HG02943 (cell line): ENCODE measurements around the gene FRMD1.

ENCODE experiments used
- ATAC-seq: cut with Tn5 transposase; IDR thresholded peaks from one replicate; pipeline ENCODE4 v1.9.1; 2021; ENCODE audit warnings: mild to moderate bottlenecking, low read depth, moderate library complexity; ENCODE audit not compliant: unreplicated experiment

Gene FRMD1

DNA sequence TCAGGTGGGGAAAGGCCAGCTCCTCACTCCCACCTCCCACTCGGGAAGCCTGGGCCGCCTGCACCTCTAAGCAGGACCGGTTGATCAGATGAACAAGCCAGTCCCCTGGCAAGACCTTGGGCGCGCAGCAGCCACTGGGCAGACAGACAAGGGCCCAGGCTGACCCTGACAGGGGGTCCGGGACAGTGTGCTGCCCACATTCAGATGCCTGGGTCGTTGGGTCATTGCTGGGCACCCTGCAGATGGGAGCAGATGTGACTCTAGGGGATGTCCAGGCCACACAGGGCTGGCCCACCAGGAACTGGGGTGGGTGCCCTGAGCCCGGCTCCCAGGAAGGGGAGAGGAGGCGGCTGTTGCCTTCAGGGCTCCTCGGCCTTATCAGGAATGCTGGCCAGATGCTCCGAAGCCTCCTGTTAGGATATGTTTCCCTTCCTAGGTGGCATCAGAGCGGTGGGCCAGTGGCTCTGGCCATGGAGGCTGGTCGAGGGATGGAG, 17.3 kb upstream of the FRMD1 start:
- no peak for ATAC-seq

DNA sequence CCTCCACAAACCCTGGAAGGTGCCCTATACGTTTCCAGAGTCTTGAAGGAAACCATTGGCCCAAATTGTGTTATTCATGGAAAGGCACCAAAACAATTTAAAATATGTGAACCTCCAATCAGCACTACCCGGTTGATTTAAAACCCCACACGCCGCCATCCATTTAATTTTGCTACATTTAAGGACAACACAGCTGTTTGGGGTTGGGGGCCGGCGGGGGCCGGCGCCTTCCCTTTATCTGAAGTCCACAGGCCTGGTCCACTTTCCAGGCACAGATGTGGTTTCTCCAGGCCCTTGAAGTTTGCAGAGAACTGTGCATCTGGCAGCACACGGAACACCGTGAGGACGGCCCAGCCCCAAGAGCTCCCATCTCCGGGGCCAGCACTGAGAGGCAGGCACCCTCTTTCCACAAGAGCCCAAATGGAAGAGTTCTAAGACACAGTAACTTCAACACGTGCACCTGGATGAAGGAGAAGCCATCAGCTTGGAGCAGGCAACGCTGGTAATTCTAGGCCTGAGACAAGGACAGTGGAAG, 16.8 kb upstream of the FRMD1 start:
- ATAC-seq, result no peak

DNA sequence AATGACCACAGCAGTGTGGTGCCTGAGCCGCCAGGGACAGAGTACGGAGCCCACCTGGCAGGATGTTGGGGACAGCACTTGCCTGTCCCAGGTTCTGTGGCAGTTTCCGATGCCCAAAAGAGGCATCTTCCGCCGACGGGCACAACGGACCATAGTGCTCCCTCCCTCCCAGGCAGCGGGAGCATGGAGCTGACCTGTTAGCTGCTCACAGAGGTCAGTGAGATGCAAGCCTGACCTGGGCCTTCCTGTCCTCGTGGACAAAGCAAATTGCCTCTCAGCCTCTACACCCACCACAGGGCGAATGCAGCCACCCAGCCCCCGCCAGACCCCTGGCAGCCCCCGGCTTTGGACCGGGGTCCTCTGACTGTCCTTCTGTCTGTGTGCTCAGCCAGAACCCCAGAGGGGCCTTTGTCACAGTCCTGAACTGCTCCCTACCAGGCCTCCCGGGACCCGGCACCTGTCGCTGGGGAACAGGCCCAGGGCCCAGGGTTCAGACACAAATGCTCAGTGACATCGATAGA, 16.2 kb upstream of the FRMD1 start:
- no peak for ATAC-seq

DNA sequence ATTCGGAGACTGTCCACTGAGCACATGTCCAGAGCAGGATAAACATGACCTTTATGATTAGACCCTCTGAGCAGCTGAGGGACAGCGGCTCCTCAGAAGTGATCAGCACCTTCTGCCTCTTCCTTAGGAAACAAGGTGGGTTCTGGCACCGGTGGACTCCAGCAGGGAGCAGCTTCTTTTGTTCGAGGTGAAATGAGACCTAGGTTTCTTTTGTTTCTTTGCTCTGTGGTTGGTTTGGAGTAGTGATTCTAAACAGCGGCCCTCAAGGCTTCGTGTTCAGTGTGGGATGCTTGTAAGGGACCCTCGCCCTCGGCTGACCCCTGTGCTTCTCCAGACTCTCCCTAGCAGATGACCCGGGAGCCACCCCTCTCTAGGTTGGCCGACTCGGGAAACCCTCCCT, 14.6 kb upstream of the FRMD1 start:
- ATAC-seq, result no peak

DNA sequence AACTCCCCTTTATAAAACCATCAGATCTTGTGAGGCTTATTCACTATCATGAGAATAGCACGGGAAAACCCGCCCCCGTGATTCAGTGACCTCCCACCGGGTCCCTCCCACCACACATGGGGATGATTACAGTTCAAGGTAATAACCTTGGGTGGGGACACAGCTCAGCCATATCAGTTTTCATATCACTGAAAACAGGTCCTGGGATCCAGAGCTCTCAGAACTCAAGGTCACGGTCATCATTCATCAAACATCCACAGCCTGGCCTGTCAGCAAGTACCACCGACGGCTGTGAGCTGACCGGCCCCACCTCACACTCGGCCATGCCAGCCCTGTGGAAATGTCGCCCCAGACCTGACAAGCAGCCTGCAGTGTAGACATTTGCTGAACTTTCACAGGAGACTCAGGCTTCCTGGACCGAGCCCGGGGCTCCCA, 14.1 kb upstream of the FRMD1 start:
- ATAC-seq, result no peak

DNA sequence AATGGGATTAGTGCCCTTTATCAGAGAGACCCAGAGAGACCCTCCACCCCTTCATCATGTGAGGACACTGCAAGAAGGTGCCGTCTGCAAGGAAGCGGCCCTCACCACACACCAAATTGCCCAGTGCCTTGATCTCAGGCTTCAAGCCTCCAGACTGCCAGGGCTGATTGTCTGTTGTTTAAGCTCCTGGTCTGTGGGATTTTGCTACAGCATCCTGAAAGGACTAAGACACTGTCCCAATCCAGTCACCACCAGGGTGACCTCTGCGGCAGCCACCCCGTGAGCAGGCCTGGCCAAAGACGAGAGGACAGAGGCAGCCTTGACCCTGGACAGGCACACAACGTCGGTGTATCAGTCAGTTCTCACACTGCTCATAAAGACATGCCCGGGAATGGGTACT, 13.5 kb upstream of the FRMD1 start:
- no peak for ATAC-seq

DNA sequence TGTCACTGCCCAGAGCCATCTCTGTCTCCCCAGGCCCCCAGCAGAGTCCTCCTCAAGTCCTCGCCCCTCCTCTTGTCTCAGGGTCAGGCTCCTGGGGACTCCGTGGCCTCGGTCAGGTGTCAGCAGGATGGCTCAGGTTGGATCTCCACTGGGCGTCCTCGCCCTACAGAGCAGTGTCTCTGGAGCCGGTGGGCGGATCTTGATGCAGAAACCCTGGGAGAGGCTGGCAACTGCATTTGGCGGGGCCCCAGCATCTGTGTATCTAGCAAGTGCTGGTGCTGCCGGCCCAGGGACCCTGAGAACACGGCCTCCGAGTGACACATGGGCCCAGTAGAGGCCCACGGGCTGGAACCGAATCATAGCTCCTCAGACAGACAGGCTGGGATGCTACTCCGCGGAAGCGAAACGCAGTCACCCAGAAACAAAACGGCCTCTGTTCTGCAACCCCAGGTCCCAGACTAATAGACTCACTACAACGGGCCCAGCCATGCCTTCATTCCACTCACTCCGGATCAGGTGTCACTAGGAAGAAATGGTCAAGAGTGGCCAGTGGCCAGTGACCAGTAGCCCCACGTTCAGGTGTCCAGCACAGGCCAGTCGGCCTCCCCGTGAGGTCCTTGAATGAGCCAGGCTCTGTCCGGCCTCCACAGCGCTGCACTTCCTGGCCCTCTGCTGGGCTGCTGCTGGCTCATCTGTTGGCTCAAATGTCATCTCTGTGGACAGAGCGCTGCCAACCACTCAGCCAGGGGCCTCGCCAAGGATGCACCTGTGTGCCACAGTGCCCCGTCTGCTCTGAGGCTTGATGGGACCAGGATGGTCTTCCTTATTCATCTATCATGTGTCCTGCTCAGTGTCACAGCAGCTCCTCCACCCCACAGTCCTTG, 12.6 kb upstream of the FRMD1 start:
- ATAC-seq, result no peak

DNA sequence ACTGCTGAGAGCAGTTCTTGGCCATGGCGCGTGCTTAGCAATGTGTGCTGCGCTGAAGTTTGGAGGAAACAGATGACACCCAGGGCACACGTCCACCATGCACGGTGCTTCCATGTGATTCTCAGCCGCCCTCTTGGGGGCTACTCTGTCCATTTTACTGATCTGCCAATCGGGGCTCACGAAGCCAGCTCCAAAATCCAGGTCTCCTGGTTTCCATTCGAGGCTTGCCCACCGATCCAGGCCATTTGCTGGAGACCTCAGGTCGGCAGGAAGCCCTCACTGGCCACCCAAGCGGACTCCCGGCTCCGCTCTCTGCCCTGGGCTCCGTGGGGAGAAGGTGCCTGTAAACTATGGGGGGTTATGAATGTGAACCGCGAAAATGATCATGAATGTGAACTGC, 11.7 kb upstream of the FRMD1 start:
- no peak for ATAC-seq

DNA sequence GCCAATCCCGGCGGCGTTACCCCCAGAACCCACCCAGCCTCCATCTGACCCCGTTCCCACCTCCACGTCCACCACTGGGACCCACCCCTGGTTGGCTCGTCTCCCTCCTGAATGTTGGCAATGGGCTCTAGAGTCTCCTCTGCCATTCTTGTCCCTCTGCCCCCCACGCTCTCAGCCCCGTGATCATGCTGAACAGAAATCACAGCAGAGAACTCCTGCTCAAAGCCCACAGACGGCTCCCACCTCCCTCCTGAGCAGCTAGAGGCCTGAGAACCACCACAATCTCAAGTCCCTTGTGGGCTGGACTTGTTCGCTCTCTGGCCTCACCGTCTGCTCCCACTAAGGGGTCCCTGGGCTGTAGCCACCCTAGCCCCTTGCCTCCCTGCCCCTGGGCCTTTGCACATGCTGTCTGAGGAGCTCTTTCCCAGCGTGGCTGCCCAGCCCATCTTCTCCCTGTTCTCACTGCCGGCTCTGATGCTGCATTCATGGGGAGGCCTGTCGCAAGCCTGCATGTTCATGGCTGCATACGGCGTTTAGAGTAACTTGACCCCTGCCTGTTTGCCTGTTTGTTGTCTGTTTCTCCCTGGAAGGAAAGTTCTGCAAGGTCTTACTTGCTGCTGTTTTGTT, 11.2 kb upstream of the FRMD1 start:
- no peak for ATAC-seq

DNA sequence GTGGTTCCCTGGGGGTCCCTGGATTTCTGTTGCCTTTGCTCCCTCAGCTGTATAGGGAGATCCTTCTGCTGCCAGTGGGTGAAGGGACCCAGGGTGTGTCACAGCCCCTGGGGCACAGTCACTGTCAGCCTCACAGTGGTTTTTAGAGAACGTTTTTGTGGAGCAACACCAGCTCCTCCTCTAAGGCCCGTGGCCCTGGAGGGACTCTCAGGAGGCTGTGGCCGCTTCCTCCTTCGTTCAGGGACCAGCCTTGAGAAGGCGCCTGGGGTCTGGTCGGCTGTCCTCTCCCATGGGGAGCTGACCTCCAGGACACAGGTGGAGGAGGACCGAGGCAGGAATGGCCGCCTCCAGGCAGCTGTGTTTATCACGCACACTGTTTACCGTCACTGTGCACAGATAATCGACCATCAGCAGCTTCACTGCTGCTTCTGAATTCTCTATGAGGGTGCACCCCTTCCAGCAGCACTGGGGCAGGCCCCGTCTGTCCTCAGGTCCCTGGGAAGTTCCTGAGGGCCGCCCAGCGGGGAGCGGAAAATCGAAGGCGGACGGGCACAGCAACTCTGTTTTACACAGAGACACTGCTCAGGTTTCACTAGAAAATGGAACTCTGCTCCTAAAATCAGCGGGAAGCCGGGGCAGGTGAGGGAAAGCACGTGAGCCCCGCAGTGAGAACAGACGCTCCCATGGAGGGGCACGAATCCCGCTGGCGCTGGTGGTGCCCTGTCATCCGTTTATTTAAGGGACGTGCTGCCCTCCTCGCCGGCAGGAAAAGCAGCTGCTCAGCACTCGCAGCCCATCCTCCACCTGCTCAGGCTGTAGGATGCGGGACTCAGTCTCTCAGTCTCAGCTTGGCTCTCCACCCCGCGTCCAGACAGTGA, 10.4 kb upstream of the FRMD1 start:
- no peak for ATAC-seq

DNA sequence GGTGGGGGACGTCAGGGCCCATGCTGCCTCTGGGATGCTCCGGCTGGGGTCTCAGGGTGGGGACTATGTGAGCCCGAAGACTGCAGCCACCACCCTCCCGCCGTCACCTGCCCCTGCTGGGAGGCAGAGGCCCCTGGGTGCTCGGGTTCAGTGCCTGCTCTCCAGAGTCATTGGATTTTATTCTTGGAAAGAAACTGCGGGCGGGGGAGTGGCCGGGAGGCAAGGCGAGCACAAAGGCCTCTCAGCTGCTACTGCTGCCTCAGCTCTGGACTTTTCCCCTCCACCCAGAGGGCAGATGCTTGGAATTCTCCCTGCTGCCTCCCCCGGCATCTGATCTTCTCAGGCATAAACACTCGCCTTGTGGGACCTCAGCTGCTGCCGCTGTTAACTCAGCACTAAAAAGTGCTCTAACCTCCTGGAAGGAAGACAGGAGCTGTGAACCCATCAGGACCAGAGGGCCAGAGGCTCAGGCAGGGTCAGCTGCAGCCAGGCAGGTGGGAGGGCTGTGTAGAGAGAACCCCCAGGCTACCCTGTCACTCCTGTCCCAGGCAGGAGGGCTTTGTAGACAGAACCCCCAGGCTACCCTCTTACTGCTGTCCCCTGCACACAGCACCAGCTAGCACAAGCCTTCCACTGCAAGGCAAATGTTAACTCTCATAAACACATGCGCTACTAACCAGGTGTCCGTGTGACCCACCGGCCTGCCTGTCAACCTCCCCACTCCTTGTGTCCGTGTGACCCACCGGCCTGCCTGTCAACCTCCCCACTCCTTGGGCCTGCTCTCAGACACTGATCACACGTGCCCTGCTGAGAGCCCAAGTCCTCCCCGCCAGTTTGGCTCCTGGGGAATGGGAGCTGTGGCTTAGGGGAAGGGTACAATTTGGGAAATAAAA, 9.4 kb upstream of the FRMD1 start:
- ATAC-seq, result no peak

DNA sequence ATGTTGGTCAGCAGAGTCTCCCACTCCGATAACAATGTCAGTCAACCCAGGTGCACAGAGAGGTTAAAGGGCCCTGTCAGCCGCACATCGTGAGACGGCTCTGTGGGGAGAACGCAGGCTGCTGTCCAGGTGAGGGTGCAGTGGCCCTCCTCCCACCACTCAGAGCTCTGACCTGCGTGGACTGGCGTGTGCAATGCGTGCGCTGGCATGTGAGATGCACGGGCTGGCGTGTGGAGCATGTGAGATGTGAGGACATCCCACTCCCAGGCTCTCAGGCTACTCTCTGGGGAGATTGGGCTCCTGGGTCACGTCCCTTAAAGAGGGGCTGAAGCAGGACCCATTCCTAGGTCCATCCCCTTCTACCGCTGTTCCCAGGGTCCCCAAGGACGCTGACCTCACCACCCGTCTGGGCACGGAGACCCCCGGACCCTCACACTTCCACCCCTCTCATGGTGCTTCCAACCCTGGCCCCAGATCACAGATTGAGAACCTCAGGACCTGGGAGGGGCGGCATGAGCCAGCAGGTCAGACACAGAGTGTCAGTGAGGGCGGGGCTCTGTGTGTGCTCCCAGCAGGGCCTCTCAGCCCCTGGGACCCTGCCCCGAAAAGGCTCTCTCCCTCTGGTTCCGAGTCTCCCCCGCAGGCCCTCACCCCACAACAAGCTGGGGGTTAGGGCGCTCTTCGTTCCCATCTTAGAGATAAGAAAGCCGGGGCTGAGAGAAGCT, 8.6 kb upstream of the FRMD1 start:
- no peak for ATAC-seq

DNA sequence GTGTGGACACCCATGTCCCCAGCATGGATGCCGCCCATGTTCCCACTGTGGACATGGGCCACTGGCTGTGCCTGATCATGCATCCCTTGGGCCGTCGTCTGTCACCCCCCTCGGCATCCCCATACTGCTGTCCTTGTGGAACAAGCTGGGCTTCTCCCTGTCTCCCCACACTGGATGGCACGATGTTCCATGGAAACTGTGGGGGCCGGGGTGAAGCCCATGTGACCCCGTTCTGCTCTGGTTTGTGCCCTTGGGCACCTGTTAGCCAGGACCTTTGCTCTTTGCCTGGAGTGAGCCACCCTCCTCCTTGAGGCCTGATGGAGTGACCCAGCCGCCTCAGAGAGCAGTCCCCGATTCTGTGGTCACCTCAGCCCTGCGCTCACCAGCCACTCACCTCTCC, 7.6 kb upstream of the FRMD1 start:
- ATAC-seq, result no peak

DNA sequence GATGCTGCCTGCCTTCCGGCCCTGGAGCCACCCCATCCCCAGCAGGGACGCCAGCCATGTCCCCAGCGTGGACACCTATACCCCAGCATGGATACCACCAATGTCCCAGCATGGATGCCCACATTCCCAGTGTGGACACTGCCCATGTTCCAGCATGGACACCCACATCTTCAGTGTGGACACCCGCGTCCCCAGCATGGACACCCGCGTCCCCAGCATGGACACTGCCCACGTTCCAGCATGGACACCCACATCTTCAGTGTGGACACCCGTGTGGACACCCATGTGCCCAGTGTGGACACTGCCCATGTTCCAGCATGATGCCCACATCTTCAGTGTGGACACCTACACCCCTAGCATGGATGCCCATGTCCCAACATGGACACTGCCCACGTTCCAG, 7.1 kb upstream of the FRMD1 start:
- ATAC-seq, result no peak

DNA sequence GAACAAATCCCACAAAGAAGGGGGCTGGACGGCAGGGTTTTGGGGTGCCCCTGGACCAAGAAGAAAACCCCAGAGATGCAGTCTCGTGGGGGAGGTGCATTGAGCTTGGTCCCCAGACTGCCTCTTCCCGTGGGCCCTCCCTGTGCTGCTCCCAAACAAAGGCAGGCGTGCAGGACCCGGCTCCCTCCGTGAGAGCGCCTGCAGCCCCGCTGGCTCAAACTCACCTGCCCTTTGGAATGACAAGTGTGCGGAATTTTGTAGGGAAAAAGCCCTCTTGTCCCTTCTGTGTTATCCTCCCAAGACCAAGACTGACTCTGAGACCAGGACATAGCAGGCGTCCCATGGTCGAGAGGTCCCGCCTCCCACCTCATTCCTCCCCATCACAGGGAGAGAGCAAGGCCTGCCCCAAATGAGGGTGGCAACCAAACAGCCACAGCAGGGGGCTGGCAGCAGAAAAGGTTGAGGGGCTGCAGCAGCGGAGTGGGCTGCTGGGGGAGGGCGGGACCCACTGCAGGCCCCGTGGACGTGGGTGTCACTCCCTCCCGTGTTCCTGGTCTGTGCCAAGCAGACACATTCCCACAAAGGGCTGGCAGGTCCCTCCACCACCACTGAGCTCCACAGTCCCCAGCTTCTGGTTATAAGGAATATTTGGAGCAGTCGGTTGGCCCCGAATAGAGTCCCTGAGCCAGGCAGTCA, 5.6 kb upstream of the FRMD1 start:
- ATAC-seq, result no peak

DNA sequence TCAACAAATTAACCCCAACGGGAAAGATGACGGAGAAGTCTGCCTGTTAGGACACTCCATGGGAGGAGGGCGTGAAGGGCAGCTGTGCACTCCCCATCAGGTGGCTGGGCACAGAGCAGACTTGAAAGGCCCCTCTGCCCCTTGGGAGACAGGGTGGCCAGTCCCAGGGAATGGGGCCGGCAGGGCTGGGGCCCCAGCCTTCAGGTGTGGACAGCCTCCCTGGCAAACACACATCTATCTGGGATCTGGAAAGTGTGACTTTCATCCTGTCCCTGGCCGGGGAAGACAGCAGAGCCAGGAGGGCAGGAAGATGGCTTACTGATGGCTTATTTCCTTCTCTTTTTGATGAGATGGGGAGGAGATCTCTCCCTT, 4.5 kb upstream of the FRMD1 start:
- no peak for ATAC-seq

DNA sequence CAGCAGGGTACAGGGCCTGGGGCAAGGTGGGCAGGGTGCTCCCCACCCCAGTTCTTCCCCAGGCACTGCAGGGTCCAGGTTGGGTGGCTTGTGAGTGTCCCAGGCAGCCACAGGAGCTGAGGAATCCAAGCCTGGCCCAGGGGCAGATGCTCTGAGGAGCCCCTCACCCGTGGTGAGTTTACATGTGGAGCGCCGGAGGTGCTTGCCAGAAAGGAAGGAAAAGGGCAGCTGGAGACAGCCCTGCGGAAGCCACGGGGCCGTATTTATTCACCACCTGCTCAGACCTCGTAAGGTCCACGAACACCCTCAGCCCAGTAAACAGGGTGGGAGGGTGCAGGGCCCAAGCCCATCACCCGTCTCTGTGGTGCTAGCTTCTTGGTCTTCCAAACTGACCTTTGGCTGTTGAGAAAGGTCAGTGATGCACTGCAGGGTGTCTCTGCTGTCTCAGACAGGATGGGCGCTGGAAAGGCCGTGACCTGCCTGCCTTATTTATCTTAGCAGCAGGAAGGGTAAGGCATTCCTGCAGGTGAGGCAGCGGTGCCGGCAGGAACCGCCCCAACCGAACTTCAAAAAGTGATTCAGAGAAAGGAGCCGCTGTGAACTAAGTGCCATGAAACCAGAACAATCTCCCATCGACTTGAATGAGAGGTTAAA, 4.0 kb upstream of the FRMD1 start:
- no peak for ATAC-seq
